GM18951 (cell line): ENCODE measurements around the gene PCDH9.

Experiments used
- POLR2A ChIP-seq: IDR thresholded peaks from 4 replicates; pipeline ENCODE4 v1.6.1; 2011; ENCODE audit warnings: mild to moderate bottlenecking; ENCODE audit not compliant: insufficient read length, insufficient read depth; ENCODE audit errors: extremely low read depth
- in situ Hi-C: fragments of 300-500 bp; cut with MboI; formaldehyde crosslinking; loops from one replicate; pipeline ENCODE4 v1.12.0; 2022; ENCODE audit warnings: low sequenced_read_pairs, mixed read lengths, inconsistent platforms; ENCODE audit not compliant: unreplicated experiment

Gene PCDH9

DNA sequence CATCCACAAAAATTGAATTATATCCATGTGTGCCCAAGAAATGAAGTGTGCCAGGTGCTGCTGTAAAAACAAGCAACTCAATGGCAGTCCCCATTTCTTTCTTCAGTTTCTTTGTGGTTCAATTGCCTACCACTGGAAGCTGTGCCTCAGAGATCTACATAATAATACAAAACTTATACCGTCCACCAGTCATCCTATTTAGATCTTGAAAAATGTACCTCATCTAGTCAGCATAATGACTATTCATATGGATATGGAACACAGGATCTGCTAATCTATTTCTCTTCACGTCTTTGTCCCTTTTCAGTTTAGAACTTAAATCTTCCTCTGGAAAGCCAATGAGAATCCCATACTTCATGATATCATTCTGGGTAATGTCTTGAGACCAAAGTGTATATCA is 648.5 kb downstream of the PCDH9 start:
- in situ Hi-C loops = no loop called here
- no peak for TF ChIP-seq POLR2A

DNA sequence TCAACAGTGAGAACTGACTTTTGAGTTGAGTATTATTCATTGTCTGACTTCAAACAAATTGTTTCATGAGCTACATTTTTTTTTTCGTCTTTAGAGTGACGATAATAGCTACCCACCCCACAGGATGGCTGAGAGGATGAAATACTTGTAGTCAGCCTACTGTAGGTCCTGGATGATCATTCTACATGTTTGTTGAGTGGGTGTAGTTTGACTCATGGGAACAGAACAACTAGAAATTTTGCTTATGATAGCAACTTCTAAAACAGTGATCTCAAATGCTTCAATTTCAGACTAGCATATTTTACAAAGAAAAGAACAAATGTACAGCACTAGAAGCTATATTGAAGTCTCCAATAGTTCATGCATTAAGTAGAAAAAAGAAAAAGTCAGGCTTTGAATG is 651.8 kb downstream of the PCDH9 start:
- in situ Hi-C loops = no loop called here
- TF ChIP-seq POLR2A = no peak

DNA sequence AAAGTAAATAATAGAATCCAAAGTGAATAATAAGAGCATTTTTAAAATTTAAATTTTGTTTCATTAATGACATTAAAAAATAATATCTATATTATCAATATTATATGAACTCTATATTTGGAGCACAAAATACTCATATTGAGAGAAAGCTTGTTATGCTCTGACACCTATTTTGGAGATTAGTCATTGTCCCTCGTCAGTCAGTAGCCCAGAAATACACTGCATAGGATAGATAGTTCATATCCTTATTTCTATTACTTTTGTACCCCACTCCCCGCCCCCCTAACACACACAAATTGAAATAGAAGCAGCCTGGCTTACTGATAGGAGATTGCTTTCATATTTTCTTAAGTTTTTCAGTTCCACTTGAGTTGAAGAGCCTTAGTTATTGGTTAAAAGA is 652.8 kb downstream of the PCDH9 start:
- in situ Hi-C loops = no loop called here

GRCh38 chr13:66576381-66576780 is 653.8 kb downstream of the PCDH9 start:
- no peak for TF ChIP-seq POLR2A
- in situ Hi-C loops = no loop called here

More for the DNA sequence above, 652.8 kb downstream of the PCDH9 start:
- no peak for TF ChIP-seq POLR2A

DNA sequence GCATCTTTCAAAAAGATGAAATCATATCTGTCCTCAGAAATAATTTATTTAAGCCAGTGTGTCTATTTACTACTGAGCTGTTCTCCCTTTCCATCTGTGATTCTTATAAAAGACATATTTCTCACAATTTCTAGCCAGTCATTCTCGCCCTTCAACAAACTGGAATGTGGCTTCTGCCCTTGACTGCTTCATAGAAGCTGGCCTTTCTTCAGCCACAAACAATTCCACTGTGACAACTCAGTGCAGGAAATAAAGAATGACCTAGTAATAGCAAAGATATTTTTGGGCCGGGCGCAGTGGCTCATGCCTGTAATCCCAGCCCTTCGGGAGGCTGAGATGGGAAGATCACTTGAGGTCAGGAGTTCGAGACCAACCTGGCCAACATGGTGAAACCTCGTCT is 655.5 kb downstream of the PCDH9 start:
- TF ChIP-seq POLR2A = no peak
- in situ Hi-C loops = no loop called here

DNA sequence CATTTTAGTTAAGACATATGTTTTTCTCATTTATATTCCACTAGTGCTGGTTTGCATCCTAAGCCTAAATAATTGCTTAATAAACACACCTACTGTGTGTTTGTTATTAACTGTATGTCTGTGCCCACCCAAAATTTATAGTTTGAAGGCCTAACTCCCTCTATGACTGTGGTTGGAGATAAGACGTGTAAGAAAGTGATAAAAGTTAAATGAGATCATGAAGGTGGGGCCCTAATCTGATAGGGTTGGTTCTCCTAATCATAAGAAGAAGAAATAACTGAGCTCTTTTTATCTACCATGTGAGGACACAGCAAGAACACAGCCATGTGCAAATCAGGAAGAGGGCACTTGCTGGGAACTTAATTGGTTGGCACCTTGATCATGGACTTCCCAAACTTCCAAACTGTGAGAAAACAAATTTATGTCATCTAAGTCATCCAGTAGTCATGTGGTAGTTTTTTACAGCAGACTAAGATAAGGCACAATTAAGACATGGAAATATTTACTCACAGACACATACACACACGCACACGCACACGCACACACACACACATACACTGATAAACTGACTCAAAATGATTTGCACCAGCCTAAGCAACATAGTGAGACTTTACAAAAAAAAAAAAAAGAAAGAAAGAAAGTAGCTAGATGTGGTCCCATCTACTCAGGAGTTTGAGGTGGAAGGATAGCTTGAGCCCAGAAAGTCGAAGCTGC is 662.1 kb downstream of the PCDH9 start:
- TF ChIP-seq POLR2A = no peak

DNA sequence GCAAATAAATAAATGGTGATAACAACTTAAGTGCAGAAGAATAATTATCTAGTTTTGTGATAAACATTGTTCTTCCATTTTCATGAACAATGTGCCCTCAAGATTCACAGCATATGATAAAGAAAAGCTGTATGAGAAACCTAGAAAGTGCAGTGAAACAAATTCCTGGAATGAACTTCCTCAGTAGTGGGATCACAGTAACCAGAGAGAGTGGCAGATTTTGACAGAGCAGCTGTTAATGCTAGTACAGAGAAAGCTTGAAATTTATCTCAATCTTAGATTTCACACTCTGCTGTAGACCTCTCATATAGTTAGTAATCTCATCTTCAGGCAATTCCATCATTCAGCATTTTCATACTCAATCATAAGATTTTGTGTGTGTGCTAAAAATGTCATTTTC is 664.9 kb downstream of the PCDH9 start:
- no peak for TF ChIP-seq POLR2A
- in situ Hi-C loops = no loop called here

More for the DNA sequence above, 662.1 kb downstream of the PCDH9 start:
- in situ Hi-C loops = no loop called here

DNA sequence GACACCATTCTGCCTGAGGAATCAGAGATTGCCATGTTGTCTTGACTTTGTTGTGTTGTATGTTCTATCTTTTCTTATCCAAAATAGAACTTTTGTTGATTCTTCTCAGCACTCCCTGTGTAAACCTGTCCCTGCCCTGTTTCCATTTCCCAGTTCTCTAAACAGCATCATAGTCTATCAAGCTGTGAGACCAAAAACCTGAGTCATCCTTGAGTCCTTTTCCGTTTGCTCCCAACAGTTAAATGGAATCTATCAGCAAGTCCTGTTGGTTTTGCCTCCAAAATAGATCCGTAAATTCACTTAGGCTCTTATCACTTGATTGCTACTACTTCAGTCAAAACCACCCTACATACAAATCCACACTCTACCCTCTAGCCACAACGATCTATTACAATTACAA is 667.1 kb downstream of the PCDH9 start:
- no peak for TF ChIP-seq POLR2A
- in situ Hi-C loops = no loop called here

- in situ Hi-C loops = no loop called here
- no peak for TF ChIP-seq POLR2A
Measured at GRCh38 chr13:66562054-66562453, 668.1 kb downstream of the PCDH9 start.

- in situ Hi-C loops = no loop called here
- no peak for TF ChIP-seq POLR2A
Measured at GRCh38 chr13:66560991-66561390, 669.1 kb downstream of the PCDH9 start.

DNA sequence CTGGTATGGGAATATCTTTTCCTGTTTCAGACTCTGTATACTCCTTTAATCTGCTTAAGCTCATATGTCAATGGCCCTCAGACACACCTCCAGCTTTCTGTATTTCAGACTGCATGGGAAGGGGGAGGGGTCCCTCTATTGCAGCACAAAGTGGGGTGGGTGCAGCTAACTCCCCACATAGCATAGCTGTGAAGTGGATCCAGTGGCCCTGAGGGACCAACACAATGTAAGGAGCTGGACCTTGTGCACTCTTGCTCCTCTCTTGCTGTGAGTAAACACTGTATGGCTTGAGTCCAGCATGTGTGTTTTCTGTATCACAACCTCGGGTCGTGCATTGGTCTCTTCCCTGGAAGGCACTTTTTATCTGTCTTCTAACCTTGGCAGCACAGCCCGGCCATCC is 669.9 kb downstream of the PCDH9 start:
- in situ Hi-C loops = no loop called here
- TF ChIP-seq POLR2A = no peak

DNA sequence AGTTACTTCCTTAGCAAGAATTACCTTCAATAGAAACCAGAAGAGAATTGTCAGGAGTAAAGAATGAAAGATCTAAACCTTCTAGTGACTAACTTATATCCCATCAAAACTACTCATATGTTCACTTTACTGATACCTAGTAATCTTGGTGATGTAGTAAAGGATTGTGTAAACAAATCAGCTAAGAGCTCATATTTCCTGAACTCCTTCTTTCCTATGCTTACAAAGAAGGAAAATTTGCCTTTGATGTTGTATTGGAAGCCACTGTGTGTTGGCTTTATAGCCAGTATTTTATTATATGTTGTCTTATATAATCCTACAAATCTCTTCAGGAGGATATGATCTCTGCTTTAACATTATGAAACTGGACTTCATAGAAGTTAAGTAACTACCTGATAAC is 671.0 kb downstream of the PCDH9 start:
- in situ Hi-C loops = no loop called here
- no peak for TF ChIP-seq POLR2A

DNA sequence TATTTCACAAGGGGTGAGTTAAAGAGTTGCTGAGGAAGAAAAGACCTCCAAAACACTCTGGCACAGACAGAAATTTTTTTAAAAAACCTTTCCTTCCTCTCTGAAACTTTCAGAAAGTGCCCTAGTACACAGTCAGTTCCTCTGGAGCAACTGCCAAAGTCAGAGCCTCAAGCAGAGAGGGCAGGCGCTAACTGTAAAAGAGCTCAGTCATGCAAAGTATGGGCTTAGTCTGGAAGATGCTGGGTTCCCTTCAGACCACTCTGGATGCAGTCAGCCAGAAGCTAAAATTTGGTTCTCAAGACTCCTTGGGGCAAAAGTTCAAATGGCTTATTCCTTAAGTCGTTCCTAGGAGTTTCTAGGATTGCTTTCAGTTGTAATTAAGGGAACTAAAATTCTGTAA is 671.6 kb downstream of the PCDH9 start:
- in situ Hi-C loops = no loop called here
- no peak for TF ChIP-seq POLR2A

- in situ Hi-C loops = no loop called here
- no peak for TF ChIP-seq POLR2A
Measured at GRCh38 chr13:66557357-66557756, 672.8 kb downstream of the PCDH9 start.

DNA sequence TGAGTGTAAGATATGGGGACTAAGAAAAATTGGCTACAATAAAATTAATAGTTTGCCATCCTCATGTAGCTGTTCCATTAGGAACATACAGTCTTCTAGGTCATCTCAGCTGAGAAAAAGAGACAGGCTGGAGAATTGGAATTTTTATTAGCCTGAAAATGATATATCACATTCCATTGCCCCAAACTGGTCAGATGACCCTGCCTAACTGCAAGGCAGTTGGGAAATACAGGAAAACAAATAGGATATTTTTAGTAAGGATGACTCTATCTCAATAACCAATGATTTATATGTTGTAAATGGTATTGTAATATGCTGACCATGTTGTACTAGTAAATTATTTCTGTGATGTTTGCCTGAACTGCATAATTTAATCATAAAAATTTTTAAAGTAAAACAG is 673.8 kb downstream of the PCDH9 start:
- in situ Hi-C loops = no loop called here
- TF ChIP-seq POLR2A = no peak
